Activated CD4-positive, alpha-beta T cell treated with anti-CD3 and anti-CD28 coated beads, Interleukin-2, amount 50 U/mL, for 1 hour (primary cell): Measurements from ENCODE around the gene SOX5.
"Not testable (repeated sequence)": the region's sequence is repeated elsewhere in the genome, so short reads cannot be mapped to it uniquely, and the experiment has no call there.

Experiments used
- DNase-seq: peaks from one replicate; pipeline ENCODE4 v3.0.0-alpha.2; 2020

SOX5 gene

GRCh38 chr12:23906329-23906728 lies 43.1 kb downstream of the SOX5 start:
- DNase-seq: no peak

- no peak for DNase-seq
Observed at GRCh38 chr12:23899434-23899833, 50.0 kb downstream of the SOX5 start.

- DNase-seq: no peak
Observed at GRCh38 chr12:23898121-23898520, 51.3 kb downstream of the SOX5 start.

GRCh38 chr12:23895792-23896218 lies 53.7 kb downstream of the SOX5 start:
- DNase-seq: no peak

GRCh38 chr12:23893611-23894010 lies 55.9 kb downstream of the SOX5 start:
- DNase-seq: no peak

GRCh38 chr12:23891115-23891514 lies 58.4 kb downstream of the SOX5 start:
- no peak for DNase-seq

GRCh38 chr12:23889069-23889440 lies 60.4 kb downstream of the SOX5 start:
- DNase-seq: no peak

- DNase-seq: no peak
Observed at GRCh38 chr12:23888396-23889068, 60.9 kb downstream of the SOX5 start.

GRCh38 chr12:23887055-23887835 lies 62.2 kb downstream of the SOX5 start:
- no peak for DNase-seq

GRCh38 chr12:23885394-23885793 lies 64.1 kb downstream of the SOX5 start:
- no peak for DNase-seq

GRCh38 chr12:23884909-23885308 lies 64.6 kb downstream of the SOX5 start:
- DNase-seq: no peak

GRCh38 chr12:23880988-23881387 lies 68.5 kb downstream of the SOX5 start:
- DNase-seq: no peak

- DNase-seq: not testable (repeated sequence)
Observed at GRCh38 chr12:23876618-23877017, 72.9 kb downstream of the SOX5 start.

GRCh38 chr12:23867794-23868193 lies 81.7 kb downstream of the SOX5 start:
- no peak for DNase-seq

- DNase-seq: no peak
Observed at GRCh38 chr12:23862701-23863100, 86.8 kb downstream of the SOX5 start.

- no peak for DNase-seq
Observed at GRCh38 chr12:23860019-23860418, 89.5 kb downstream of the SOX5 start.

GRCh38 chr12:23857178-23857577 lies 92.3 kb downstream of the SOX5 start:
- DNase-seq: no peak

GRCh38 chr12:23855813-23856212 lies 93.7 kb downstream of the SOX5 start:
- no peak for DNase-seq

GRCh38 chr12:23854598-23854997 lies 94.9 kb downstream of the SOX5 start:
- no peak for DNase-seq

GRCh38 chr12:23853640-23854039 lies 95.8 kb downstream of the SOX5 start:
- DNase-seq: no peak

- DNase-seq: no peak
Observed at GRCh38 chr12:23851602-23852001, 97.9 kb downstream of the SOX5 start.

GRCh38 chr12:23847857-23848256 lies 101.6 kb downstream of the SOX5 start:
- no peak for DNase-seq

GRCh38 chr12:23843958-23844357 lies 105.5 kb downstream of the SOX5 start:
- DNase-seq: no peak

- DNase-seq: no peak
Observed at GRCh38 chr12:23834076-23834475, 115.4 kb downstream of the SOX5 start.

- no peak for DNase-seq
Observed at GRCh38 chr12:23831739-23832138, 117.7 kb downstream of the SOX5 start.
